GM18511 (cell line): ENCODE measurements around the gene DPP7.
A peak's percentile ranks its signal among the peaks of the same experiment; 100 is the strongest.
"Not testable (repeated sequence)": the region's sequence is repeated elsewhere in the genome, so short reads cannot be mapped to it uniquely, and the experiment has no call there.

Experiments used
- ATAC-seq: cut with Tn5 transposase; IDR thresholded peaks from one replicate; pipeline ENCODE4 v1.9.1; 2021; ENCODE audit warnings: mild to moderate bottlenecking, moderate library complexity; ENCODE audit not compliant: unreplicated experiment

Gene DPP7

GRCh38 chr9:137075275-137075775 is 39.2 kb downstream of the DPP7 start:
- no peak for ATAC-seq

DNA sequence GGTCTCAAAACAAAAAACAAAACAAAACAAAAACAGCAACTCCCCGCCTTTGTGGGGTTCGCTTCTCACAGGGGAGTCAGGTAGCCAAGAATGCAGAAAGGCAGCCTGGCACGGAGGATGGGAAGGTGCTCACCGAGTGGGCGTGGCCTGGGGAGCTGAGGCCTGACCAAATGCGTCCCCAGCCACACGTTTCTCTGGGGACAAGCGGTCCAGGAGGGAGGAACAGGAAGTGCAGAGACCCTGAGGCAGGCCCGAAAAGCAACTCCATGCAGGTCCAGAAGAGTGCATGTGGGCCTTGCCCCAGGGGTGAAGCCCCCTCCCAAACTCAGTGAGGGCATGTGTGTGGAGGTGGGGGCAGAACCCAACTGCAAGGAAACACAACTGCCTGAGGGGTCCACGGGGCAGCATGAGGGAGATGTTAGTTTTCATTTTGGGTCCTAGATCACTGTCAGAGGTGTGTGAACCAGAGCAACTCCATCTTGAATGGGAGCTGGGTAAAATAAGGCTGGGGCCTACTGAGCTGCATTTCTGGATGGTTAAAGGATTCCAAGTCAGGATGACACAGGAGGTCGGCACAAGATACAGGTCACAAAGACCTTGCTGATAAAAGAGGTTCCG is 39.8 kb downstream of the DPP7 start:
- ATAC-seq = no peak

GRCh38 chr9:137073992-137074399 is 40.5 kb downstream of the DPP7 start:
- ATAC-seq = no peak

GRCh38 chr9:137071282-137071681 is 43.3 kb downstream of the DPP7 start:
- ATAC-seq = no peak

DNA sequence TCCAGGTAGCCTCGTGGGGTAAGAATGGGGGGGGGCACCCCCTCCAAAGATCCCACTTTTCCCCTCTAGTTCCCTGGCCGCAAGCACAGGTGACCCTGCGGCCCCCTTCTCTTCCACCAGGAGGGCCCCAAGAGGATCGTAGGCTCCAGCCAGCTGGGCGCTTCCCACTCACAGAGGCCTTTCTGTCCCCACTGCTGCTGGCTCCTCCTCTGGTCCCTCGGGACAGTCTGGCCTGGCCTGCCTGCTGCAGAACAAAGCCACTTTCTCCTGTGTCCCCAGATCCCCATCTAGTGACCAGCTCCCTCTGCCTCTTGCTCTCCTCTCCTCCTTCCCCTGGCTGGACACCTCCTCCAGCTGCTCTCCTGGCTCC is 43.6 kb downstream of the DPP7 start:
- peak; percentile 9 for ATAC-seq

- peak; percentile 77 for ATAC-seq
Measured at GRCh38 chr9:137070201-137070905, 44.2 kb downstream of the DPP7 start, which contains the start of gene SAPCD2. SAPCD2 (minus strand) TSS chr9:137070557; CDS start chr9:137070460, 97 bp downstream.

GRCh38 chr9:137069508-137070091 is 44.9 kb downstream of the DPP7 start:
- no peak for ATAC-seq

GRCh38 chr9:137068539-137069507 is 45.7 kb downstream of the DPP7 start:
- no peak for ATAC-seq

- ATAC-seq = peak; percentile 54
Measured at GRCh38 chr9:137067860-137068538, 46.5 kb downstream of the DPP7 start.

GRCh38 chr9:137066096-137066861 is 48.3 kb downstream of the DPP7 start:
- ATAC-seq = no peak

DNA sequence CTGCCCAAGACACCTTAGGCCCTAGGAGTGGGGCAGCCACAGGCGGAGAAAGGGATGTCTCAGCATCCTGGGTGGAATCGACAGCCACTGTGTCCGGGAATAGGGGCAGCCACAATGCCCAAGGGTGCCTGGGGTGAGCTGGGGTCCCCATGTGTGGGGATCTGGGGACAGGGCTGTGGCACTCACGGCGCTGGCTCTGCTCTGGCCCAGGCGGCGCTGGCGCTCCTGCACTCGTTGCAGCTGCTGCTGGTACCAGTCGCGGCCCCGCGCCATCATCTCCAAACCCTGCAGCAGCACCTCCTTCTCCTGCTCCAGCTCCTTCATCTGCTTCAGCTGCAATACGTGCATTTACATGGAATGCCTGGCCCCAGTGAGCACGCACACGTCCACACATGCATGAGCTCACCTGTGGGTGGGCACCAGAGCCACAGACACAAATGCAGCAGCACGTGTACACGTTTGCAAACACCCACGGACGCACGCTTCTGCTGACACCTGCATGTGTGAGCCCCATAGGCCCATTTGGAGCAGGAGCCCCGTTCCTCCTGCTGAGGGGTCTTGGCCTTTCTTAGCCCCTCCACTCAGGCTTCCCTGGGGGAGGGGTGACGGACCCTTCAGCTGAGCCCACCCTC is 49.1 kb downstream of the DPP7 start:
- no peak for ATAC-seq

DNA sequence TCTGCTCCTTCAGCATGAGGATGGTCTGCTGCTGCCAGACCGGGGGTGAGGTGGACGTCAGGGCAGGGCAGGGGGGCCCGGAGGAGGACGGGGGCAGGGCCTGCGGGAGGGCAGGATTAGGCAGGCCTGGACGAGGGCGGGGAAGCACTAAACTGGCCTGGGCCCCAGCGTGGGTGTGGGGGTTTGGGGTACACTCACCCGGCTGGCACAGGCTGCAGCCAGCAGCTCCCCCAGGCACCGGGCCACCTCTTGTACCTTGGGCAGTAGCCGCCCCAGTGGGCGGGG is 49.7 kb downstream of the DPP7 start:
- ATAC-seq = no peak

DNA sequence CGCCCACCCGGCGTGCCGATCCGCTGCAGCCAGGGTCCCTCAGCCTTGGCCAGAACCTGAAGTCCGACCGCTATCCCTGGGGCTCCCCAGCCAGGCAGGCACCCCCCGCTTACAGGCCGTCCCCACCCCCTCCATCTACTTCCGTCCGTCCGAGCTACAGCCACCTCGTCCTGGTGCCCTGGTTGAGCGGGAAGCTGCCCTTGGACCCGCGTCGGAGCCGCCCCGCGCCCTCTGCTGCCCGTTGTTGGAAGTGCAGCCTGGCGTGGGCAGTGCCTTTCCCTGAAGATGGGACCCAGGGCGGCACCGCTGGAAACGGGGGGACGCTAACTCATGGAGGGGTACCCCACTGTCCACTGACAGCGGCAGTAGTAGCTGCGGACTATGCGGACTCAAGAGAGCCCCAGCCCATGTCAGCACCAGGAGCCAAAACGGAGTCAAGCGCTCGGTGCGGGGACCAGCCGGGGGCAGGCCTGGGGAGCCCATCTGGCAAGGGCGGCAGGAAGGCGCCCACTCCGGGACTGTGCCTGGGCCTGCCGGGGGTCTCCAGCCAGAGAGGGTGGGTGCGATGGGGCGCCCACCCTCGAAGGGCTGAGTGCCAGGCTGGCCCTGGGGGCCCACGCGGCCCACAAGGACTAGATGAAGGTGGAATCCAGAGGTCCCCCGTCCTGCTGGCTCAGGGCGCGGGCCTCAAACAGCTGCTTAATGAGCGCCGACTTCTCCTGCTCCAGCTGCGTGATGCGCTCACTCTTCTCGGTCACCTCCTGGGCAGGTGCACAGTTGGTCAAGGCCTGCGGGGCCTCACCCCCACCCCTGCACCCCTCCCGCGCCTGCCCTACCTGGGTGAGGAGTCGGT is 50.3 kb downstream of the DPP7 start:
- no peak for ATAC-seq

DNA sequence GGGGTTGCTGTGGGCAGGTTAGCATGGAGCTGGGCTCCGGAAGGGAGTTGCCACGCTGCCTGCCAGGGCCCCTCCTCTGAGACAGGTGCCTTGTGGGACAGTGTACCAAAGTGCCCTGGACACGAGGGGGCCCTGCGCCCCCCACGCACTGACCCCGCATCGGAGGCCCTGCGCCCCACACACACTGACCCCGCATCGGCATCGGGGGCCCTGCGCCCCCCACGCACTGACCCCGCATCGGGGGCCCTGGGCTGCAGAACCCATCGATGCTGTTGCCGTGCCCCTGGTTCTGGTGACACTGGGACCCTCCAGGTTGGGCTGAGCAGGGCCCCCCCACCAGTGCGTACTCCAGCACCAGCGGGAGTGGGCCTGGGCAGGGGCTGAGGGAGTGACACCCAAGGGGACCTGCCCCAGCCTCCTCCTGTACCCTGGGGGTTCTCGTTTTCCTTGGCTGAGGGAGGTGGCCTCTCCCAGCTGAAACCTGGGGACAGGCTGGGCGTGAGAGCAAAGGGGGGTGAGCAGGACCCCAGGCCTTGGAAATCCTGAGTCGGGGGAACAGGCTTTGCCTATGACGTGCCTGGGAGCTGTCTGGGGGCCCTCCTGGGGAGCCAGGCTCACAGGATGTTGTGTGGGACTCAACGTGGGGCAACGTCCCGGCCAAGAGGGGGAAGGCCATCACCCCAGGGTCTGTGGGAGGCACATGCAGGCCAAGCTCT is 51.1 kb downstream of the DPP7 start:
- no peak for ATAC-seq

- not testable (repeated sequence) for ATAC-seq
Measured at GRCh38 chr9:137062798-137063197, 51.7 kb downstream of the DPP7 start.

GRCh38 chr9:137062384-137062783 is 52.1 kb downstream of the DPP7 start:
- ATAC-seq = no peak
